ENCODE data around the gene SENP6.

DNA sequence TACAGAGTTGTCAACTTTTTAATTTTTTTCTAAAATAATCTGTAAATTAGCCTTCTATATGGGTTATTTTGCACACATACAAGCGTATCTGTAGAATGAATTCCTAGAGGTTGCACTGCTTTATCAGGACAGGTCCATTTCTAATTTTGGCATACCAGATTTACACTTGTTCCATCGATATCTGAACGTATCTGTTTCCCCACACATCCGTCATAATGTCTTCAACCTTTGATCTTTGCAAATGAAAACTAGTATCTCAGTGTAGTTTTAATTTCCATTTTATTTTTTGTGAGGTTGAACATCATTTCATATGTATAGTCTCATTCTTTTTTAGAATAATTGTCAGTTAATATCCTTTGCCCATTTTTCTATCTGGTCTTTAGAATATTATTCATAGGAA is 22.7 kb downstream of the SENP6 start:
- TF ChIP-seq EZH2phosphoT487 (IDR thresholded peaks at IDR 0.05; ENCODE audit: insufficient read depth, low read depth) (no peak), EZH2 (IDR thresholded peaks at IDR 0.05; ENCODE audit: insufficient read depth, poor library complexity, severe bottlenecking) (no peak)
